GM12892 (cell line): ENCODE data around the gene TRIM63.

Experiments
- POLR2A ChIP-seq: IDR thresholded peaks from 2 replicates; pipeline ENCODE4 v1.6.1; 2011; ENCODE audit warnings: low read depth, low read length, control low read depth
- POLR2AphosphoS5 ChIP-seq: IDR thresholded peaks from 2 replicates; pipeline ENCODE4 v1.6.1; 2011; ENCODE audit warnings: low read depth, low read length, control low read depth

- TF ChIP-seq POLR2A (no peak), POLR2AphosphoS5 (no peak)
Observed at GRCh38 chr1:26083208-26083607, 15.8 kb upstream of the TRIM63 start.
